ENCODE data around the gene KRT86.
A peak's percentile ranks its signal among the peaks of the same experiment; 100 is the strongest.
"Not testable (repeated sequence)": the region's sequence is repeated elsewhere in the genome, so short reads cannot be mapped to it uniquely, and the experiment has no call there.

The KRT86 gene

DNA sequence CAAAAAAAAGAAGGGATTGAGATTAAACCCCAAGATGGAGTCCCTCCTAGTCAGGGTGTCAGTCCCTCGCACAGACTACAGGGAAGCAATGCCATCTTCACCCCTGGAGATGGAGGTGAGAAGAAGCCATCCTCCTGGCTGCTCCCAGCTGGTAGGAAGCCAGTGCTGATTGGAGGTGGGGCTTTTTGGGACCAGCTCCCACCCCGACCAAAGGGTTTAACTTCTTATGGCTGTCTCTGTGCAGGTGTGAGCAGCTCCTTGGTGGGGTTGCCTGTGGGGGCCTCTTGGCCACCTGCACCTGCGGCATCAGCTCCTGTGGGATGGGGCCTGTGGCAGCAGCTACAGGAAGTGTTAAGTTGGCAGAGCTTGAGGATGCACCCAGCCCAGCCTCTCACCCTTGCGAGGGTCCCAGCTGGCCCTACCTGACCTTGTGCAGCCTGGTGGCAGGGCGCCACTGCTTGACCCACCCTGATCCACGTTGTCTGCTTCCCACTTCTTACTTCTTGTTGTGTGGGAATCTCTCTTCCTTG lies 3.8 kb upstream of the KRT86 start:
- DNase-seq: no peak

DNA sequence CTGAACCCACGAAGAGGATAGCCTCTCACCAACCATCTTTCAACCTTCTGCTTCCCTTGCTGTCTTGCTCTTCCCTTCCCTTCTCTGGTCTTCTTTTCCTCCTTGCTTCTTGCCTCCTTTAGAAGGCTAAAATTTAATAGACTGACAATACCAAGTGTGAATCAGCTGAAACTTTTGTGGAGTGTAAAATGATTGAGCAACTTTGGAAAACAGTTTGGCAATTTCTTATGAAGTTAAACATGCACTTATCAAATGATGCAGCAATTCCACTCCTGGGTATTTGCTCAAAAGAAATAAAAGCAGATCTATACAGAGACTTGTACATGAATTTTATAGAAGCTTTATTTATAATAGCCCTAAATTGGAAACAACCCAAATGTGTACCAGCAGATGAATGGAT lies 3.3 kb upstream of the KRT86 start:
- DNase-seq: no peak

DNA sequence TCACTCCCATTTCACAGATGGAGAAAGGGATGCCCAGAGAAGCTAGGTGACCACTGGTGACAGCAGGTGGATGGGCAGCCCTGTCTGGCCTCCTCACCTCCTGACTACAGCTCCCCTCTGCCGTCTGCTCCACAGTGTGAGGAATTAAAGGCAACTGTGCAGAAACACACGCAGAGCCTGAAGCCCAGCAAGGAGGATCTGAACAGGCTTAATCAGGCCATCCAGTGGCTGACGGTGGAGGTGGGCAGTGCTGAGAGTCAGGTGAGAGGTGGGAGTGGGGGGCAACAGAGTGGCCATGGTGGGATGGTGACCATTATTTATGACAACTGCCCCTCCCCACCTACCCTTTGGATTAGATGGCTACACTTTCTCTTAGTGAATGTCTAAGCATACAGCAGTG lies 1.2 kb downstream of the KRT86 start:
- DNase-seq: no peak

DNA sequence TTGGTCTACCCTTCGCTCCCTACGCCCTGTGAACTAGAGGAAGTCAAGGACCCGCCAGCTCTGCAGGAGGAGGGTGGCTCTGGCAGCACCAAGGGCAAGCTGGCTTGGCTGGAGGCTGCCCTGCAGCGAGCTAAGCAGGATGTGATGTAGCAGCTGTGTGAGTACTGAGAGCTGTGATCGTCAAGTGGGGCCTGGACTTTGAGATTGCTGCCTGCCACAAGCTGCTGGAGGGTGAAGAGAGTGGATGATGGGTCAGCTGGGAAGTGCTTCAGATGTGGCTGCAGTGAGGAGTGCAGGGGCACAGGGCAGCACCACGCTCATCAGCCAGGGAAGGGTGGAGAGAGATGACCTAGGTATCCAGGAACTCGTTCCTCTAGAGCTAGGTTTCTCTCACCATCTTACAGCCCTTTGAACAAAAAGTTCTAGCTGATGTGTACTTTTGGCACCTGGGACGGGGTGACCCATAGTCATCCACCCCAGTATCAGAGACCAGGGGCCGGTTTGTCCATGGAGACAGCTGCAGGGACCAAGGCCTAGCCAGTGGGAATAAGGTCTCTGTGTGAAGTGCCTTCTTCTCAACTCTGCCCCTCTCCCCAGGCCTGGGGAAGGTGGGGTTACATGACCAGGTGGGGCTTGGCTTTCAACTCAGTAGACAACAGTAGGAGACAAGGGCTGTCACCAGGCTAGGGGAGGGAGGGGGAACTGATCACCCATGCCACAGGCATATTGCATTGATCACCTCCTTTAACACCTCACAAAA lies 3.2 kb downstream of the KRT86 start:
- no peak for DNase-seq

- DNase-seq: peak; percentile 74
Observed at GRCh38 chr12:52278575-52279421, 4.4 kb downstream of the KRT86 start.

- no peak for DNase-seq
Observed at GRCh38 chr12:52279422-52280318, 5.2 kb downstream of the KRT86 start.

DNA sequence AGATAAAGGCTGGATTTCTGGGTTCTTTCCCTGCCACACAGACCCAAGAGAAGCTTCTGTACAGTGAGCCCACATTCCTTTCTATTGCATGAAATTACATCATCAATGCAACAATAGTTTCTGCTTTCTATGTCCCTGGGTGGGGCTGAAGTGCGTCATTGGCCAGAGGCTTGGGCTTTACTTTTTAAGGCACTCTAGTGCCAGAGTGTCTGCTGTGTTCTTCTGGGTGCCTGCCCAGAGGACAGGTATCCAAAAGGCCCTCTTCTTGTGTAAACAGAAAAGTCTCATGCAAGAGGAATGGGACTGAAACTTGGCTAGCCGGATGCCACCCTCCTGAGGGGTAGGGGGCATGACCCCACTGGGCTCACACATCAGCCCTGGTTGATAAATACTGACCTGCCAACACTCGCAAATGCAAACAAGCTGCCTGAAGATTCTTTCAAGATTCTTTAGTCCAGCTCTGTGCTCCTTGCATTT lies 5.9 kb downstream of the KRT86 start:
- DNase-seq: no peak

- no peak for DNase-seq
Observed at GRCh38 chr12:52280796-52281560, 6.5 kb downstream of the KRT86 start.

DNA sequence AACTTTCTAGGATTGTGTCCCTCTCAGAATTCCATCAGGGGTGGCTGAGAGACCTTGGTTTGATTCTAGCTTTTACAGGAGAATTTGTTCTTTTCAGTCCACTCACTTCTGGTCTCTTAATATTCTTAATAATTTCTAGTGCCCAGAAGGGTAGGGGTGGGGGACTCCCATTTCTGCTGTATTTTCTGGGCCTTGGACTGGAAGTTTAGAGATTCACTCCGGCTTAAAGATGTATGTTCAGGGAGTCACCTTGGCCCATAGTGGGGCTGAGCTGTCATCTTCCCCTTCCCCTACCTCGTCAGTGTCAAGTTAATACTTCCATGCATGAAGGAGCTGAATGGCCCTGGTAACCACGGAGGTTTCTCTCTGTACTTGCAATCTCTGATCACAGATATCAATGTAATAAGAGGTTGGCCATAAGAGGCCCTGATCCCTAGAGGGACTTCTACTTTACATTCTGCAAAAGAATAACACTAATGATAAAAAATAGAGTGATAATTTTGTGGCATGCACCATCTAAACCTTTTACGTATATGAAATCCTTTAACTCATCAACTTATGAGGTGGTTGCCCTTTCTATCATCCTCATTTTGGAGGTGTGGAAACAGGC lies 10.2 kb downstream of the KRT86 start:
- no peak for DNase-seq

DNA sequence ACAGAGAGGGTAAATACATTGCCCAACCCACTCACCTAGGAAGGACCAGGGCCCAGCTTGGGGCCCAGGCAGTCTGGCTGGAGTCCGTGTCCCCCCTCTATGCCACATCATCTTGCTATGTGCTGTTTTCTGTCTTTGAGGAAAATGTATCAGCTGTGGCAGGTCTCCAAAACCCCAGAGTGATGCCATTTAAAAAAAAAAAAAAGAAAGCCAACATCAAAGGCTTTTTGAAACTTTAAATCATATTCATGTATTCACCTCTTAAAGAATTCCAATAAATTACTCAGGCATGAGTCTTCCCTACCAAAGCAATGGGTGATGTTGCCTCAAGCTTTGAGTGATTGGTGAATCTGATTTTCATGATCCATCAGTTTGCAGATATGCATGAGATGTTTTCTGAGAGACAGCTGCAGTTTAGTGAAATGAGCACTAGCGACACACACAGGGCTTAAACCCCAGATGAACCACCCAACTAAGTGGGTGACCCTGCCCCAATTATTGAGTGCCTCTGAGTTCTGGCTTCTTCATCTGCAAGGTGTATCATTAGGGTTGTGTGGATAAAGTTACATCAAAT lies 10.8 kb downstream of the KRT86 start:
- no peak for DNase-seq

GRCh38 chr12:52285851-52286530 lies 11.5 kb downstream of the KRT86 start:
- DNase-seq: no peak

GRCh38 chr12:52286857-52287785 lies 12.7 kb downstream of the KRT86 start:
- DNase-seq: not testable (repeated sequence)

DNA sequence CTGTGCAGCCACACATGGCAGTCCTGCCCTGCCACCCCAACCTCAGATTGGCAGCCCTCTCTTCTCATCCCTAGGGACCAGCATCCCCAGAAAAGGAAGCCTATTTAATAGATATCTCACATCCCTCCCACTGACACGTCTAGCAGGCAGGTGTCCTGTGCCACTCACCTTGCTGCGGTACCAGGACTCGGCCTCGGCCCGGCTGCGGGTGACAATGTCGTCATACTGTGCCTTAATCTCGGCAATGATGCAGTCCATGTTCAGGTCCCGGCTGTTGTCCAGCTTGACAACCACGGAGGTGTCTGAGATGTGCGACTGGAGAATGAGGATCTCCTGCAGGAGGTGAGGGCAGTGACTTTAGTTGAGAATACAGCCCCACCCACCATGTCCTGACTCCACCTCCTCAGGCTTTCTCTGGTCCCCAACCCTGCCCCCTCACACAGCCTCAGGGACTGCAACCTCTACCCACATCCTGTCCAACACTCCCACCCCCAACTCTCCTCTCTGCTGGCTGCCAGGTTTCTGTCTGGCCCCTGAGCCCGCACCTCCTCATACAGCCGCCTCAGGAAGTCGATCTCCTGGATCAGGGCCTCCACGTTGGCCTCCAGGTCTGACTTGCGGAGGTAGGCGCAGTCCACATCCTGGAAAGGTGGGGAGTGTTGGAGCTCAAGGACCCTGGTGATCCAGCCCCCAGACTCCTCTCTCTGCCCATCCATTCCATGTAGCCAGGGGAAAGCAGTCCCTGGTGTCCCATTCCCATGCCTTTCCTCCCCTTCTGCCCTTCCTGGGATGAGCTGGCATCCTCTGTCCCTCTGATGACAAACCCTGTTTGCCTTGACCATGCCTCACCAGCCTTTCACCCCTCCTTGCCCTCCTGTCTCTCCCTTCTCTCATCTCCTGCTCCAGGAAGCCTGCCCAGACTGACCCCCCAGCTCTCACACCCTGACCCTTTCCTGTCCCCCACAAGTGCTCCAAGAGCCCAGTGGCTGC lies 13.7 kb downstream of the KRT86 start:
- DNase-seq: not testable (repeated sequence)

DNA sequence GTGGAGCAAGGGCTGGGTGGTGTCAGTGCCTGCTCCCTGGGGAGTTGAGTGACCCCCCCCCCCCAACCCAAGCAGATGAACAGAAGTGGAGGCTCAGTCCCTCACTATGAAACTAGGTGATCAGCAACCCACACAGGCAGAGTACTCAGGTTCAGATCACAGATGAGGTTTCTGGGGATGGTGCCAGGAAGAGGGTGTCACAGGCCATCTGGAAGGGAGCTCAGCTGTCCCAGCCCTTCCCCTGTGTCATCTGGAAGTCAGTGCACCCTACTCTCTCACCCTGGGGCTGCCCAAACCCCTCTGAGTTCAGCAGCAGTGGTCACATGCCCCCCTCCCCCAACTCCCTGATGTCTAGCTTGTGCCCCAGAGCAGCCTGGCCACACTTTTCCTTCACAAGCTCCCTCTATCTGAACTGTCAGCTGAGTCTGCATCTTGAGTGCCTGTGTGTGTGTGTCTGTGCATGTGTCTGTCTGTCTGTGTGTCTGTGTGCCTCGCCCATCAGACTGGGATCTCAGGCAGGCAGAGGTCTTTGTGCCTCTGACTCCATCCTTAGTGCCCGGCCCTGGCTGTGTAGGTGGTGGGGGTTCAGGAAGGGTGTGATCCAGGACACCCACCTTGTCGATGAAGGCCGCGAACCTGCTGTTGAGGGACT lies 16.2 kb downstream of the KRT86 start:
- DNase-seq: not testable (repeated sequence)

GRCh38 chr12:52291267-52291935 lies 17.0 kb downstream of the KRT86 start, which contains the start of gene KRT81:
Gene KRT81 (minus strand): TSS chr12:52291534. CDS start chr12:52291465, 69 bp downstream.
- no peak for DNase-seq

DNA sequence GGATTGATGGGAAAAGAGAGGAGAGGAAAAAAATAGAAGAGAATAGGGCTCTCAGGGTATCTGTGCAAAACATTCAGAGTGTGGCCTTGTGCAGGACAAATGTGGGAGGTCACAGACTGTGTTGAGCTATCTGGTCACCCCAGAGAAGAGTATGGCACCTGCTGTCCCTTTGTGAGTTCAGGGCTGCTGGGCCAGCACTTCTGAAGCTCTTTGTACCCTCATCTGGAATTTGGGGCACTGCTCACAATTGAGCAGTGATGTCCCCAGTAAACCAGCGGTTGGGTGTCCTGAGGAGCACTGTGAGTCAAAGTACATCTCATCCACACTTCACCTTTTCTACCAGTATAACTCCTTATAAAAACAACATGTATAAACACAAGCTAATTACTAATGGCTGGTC lies 19.5 kb downstream of the KRT86 start:
- no peak for DNase-seq

- no peak for DNase-seq
Observed at GRCh38 chr12:52294803-52295202, 20.4 kb downstream of the KRT86 start.
